GM23338 (cell line): ENCODE measurements around the gene RASSF10. TPM values are rescaled to one million over a fixed set of nuclear protein-coding genes. Genes with fewer than 3 reads are reported as not detected.

Experiments used
- ATAC-seq: fragments of 200-7000 bp; cut with Tn5 transposase; 3 replicates; pipeline ENCODE4 v1.9.1; 2020
- DNase-seq: peaks from one replicate; pipeline ENCODE4 v3.0.0-alpha.2; 2015; ENCODE audit warnings: low spot score
- H2AFZ ChIP-seq: fragments of 200-600 bp; sonication (generic); 2 replicates; pipeline ENCODE4 v1.8.0; 2016; ENCODE audit warnings: antibody characterized with exemption, mild to moderate bottlenecking, moderate library complexity
- H3F3A ChIP-seq: fragments of 200-600 bp; sonication (generic); replicated peaks from 2 replicates; pipeline ENCODE4 v1.8.0; 2017; ENCODE audit warnings: antibody characterized with exemption, mixed run types, low read depth
- H3K27ac ChIP-seq: fragments of 200-600 bp; sonication (generic); 2 replicates; pipeline ENCODE4 v1.6.1; 2016; ENCODE audit warnings: low read depth
- H3K27me3 ChIP-seq: fragments of 200-600 bp; sonication (generic); 2 replicates; pipeline ENCODE4 v1.8.0; 2016; ENCODE audit warnings: mild to moderate bottlenecking, mixed run types, moderate library complexity; ENCODE audit not compliant: insufficient read depth
- H3K36me3 ChIP-seq: fragments of 200-600 bp; sonication (generic); 2 replicates; pipeline ENCODE4 v1.8.0; 2016; ENCODE audit warnings: mild to moderate bottlenecking; ENCODE audit not compliant: insufficient read depth
- H3K4me1 ChIP-seq: fragments of 200-600 bp; sonication (generic); 2 replicates; pipeline ENCODE4 v1.8.0; 2016; ENCODE audit warnings: mild to moderate bottlenecking, moderate library complexity; ENCODE audit not compliant: insufficient read depth
- H3K4me2 ChIP-seq: fragments of 200-600 bp; sonication (generic); 2 replicates; pipeline ENCODE4 v1.7.1; 2017; ENCODE audit warnings: mixed run types
- H3K4me3 ChIP-seq: fragments of 200-600 bp; sonication (generic); 2 replicates; pipeline ENCODE4 v1.6.1; 2016; ENCODE audit warnings: mixed run types
- H3K79me2 ChIP-seq: fragments of 200-600 bp; sonication (generic); replicated peaks from 2 replicates; pipeline ENCODE4 v1.8.0; 2017; ENCODE audit warnings: mild to moderate bottlenecking; ENCODE audit not compliant: insufficient read depth
- H3K9me2 ChIP-seq: fragments of 200-600 bp; sonication (generic); 2 replicates; pipeline ENCODE4 v1.8.0; 2017; ENCODE audit not compliant: insufficient read depth
- H4K20me1 ChIP-seq: fragments of 200-600 bp; sonication (generic); replicated peaks from 2 replicates; pipeline ENCODE4 v1.8.0; 2017; ENCODE audit warnings: mild to moderate bottlenecking; ENCODE audit not compliant: insufficient read depth
- H3K27ac Mint-ChIP-seq: 2 replicates; pipeline ENCODE4 v1.8.0; 2020; ENCODE audit warnings: inconsistent platforms, mild to moderate bottlenecking, moderate library complexity, mixed read lengths
- H3K27me3 Mint-ChIP-seq: 3 replicates; pipeline ENCODE4 v1.8.0; 2022; ENCODE audit warnings: low read depth, mild to moderate bottlenecking, moderate library complexity, mixed read lengths, inconsistent platforms; ENCODE audit not compliant: insufficient read depth, poor library complexity
- H3K36me3 Mint-ChIP-seq: 3 replicates; pipeline ENCODE4 v1.8.0; 2021; ENCODE audit warnings: low read depth, mild to moderate bottlenecking, inconsistent platforms, moderate library complexity, mixed read lengths
- H3K4me1 Mint-ChIP-seq: 3 replicates; pipeline ENCODE4 v1.8.0; 2020; ENCODE audit warnings: mild to moderate bottlenecking, inconsistent platforms, mixed read lengths
- H3K4me3 Mint-ChIP-seq: 3 replicates; pipeline ENCODE4 v1.8.0; 2021; ENCODE audit warnings: moderate library complexity, mild to moderate bottlenecking, inconsistent platforms, mixed read lengths
- H3K9me3 Mint-ChIP-seq: 3 replicates; pipeline ENCODE4 v1.8.0; 2020; ENCODE audit warnings: moderate library complexity, mild to moderate bottlenecking, inconsistent platforms, mixed read lengths
- CREB1 ChIP-seq: fragments of 250-450 bp; sonication (Bioruptor Pico); IDR thresholded peaks from 2 replicates; pipeline ENCODE4 v1.5.0; 2020; ENCODE audit warnings: low read depth, mild to moderate bottlenecking, moderate library complexity
- ETS1 ChIP-seq: IDR thresholded peaks from 2 replicates; pipeline ENCODE4 v1.6.1; 2016; ENCODE audit warnings: antibody characterized with exemption
- EZH2 ChIP-seq: fragments of 200-600 bp; sonication (generic); IDR thresholded peaks from one replicate; pipeline ENCODE4 v1.8.0; 2017; ENCODE audit warnings: antibody characterized with exemption, mild to moderate bottlenecking, low read depth; ENCODE audit not compliant: unreplicated experiment
- EZH2phosphoT487 ChIP-seq: fragments of 200-600 bp; sonication (generic); IDR thresholded peaks from one replicate; pipeline ENCODE4 v1.8.1; 2018; ENCODE audit warnings: antibody characterized with exemption; ENCODE audit not compliant: unreplicated experiment
- JUNB ChIP-seq: IDR thresholded peaks from one replicate; pipeline ENCODE4 v1.6.1; 2016; ENCODE audit warnings: antibody characterized with exemption; ENCODE audit not compliant: unreplicated experiment
- NANOG ChIP-seq: IDR thresholded peaks from 2 replicates; pipeline ENCODE4 v1.6.1; 2016; ENCODE audit warnings: antibody characterized with exemption, borderline replicate concordance
- POLR2AphosphoS5 ChIP-seq: IDR thresholded peaks from 2 replicates; pipeline ENCODE4 v1.6.1; 2016; ENCODE audit warnings: antibody characterized with exemption, low read depth
- STAT1 ChIP-seq: IDR thresholded peaks from one replicate; pipeline ENCODE4 v1.6.1; 2016; ENCODE audit warnings: antibody characterized with exemption; ENCODE audit not compliant: unreplicated experiment
- ZNF114 ChIP-seq: fragments of 250-450 bp; sonication (Bioruptor Pico); IDR thresholded peaks from 2 replicates; pipeline ENCODE4 v1.5.0; 2020; ENCODE audit warnings: mild to moderate bottlenecking, moderate library complexity
- ZNF331 ChIP-seq: fragments of 250-450 bp; sonication (Bioruptor Pico); IDR thresholded peaks from 2 replicates; pipeline ENCODE4 v1.5.0; 2020; ENCODE audit warnings: low read depth, mild to moderate bottlenecking, moderate library complexity
- ZNF462 ChIP-seq: fragments of 250-450 bp; sonication (Bioruptor Pico); IDR thresholded peaks from 2 replicates; pipeline ENCODE4 v1.5.0; 2020; ENCODE audit warnings: mild to moderate bottlenecking, moderate library complexity
- polyA plus RNA-seq: library from polyadenylated mRNA; unstranded; fragments of >200 nt; fragmentation: Nextera tagmentation; extraction: Ambion mirVana; gene quantifications from 2 replicates; pipeline ENCODE4 v1.2.1, GENCODE V29; 2016
- total RNA-seq: library from RNA; depleted of rRNA; stranded (reverse); fragments of >200 nt; shearing (Covaris generic); gene quantifications from 2 replicates; pipeline ENCODE4 v1.2.3, GENCODE V29; 2014
- TF ChIP-seq, protein P1 (sequence below), 2 experiments: fragments of 200-600 bp in 1 of 2; sonication (generic) in 1 of 2; conservative IDR thresholded peaks; 2 replicates each; pipeline versions ENCODE4 v1.5.1 to v1.6.1; 2016 to 2017; ENCODE audit warnings: antibody characterized with exemption in 2 of 2, low read depth in 2 of 2, mild to moderate bottlenecking in 2 of 2, moderate library complexity in 1 of 2
- TF ChIP-seq, protein P2 (sequence below): IDR thresholded peaks from one replicate; pipeline ENCODE4 v1.6.1; 2018; ENCODE audit warnings: antibody characterized with exemption; ENCODE audit not compliant: unreplicated experiment

Gene RASSF10
- total and polyA plus RNA-seq, 2 experiments from 2014 or later: 0.13 to 1.8 TPM

GRCh38 chr11:13029872-13030271 is 20.8 kb downstream of the RASSF10 start:
- no peak for DNase-seq
- Histone ChIP-seq H3K27ac (no peak overlapping the region), H3F3A (no peaks in the 10 kb centered on the region), H3K4me1 (no peaks in the 10 kb centered on the region), H3K79me2 (no peaks in the 10 kb centered on the region), H3K4me3 (no peak overlapping the region), H3K4me2 (no peak overlapping the region), H3K9me2 (no peaks in the 10 kb centered on the region; the same call in 1 of the 2 replicates), H2AFZ (no peak overlapping the region), H4K20me1 (no peaks in the 10 kb centered on the region), H3K36me3 (no peaks in the 10 kb centered on the region), H3K27me3 (no peaks in the 10 kb centered on the region)
- ATAC-seq: no peak
- Mint-ChIP-seq H3K27me3 (no peaks in the 10 kb centered on the region), H3K36me3 (no peaks in the 10 kb centered on the region), H3K27ac (no peak overlapping the region), H3K4me1 (no peaks in the 10 kb centered on the region), H3K9me3 (no peaks in the 10 kb centered on the region), H3K4me3 (no peak overlapping the region)
- TF ChIP-seq, protein P1, sequence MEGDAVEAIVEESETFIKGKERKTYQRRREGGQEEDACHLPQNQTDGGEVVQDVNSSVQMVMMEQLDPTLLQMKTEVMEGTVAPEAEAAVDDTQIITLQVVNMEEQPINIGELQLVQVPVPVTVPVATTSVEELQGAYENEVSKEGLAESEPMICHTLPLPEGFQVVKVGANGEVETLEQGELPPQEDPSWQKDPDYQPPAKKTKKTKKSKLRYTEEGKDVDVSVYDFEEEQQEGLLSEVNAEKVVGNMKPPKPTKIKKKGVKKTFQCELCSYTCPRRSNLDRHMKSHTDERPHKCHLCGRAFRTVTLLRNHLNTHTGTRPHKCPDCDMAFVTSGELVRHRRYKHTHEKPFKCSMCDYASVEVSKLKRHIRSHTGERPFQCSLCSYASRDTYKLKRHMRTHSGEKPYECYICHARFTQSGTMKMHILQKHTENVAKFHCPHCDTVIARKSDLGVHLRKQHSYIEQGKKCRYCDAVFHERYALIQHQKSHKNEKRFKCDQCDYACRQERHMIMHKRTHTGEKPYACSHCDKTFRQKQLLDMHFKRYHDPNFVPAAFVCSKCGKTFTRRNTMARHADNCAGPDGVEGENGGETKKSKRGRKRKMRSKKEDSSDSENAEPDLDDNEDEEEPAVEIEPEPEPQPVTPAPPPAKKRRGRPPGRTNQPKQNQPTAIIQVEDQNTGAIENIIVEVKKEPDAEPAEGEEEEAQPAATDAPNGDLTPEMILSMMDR (conservative IDR thresholded peaks at IDR 0.05; ENCODE audit: low read depth in 2 of 2): no peak
- TF ChIP-seq ZNF114 (CRISPR knock-in tag): no peak
- no peak for TF ChIP-seq EZH2
- TF ChIP-seq CREB1: no peak
- TF ChIP-seq NANOG: no peak
- no peak for TF ChIP-seq ZNF462 (CRISPR knock-in tag)
- no peak for TF ChIP-seq ETS1
- TF ChIP-seq, protein P2, sequence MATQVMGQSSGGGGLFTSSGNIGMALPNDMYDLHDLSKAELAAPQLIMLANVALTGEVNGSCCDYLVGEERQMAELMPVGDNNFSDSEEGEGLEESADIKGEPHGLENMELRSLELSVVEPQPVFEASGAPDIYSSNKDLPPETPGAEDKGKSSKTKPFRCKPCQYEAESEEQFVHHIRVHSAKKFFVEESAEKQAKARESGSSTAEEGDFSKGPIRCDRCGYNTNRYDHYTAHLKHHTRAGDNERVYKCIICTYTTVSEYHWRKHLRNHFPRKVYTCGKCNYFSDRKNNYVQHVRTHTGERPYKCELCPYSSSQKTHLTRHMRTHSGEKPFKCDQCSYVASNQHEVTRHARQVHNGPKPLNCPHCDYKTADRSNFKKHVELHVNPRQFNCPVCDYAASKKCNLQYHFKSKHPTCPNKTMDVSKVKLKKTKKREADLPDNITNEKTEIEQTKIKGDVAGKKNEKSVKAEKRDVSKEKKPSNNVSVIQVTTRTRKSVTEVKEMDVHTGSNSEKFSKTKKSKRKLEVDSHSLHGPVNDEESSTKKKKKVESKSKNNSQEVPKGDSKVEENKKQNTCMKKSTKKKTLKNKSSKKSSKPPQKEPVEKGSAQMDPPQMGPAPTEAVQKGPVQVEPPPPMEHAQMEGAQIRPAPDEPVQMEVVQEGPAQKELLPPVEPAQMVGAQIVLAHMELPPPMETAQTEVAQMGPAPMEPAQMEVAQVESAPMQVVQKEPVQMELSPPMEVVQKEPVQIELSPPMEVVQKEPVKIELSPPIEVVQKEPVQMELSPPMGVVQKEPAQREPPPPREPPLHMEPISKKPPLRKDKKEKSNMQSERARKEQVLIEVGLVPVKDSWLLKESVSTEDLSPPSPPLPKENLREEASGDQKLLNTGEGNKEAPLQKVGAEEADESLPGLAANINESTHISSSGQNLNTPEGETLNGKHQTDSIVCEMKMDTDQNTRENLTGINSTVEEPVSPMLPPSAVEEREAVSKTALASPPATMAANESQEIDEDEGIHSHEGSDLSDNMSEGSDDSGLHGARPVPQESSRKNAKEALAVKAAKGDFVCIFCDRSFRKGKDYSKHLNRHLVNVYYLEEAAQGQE: no peak
- no peak for TF ChIP-seq POLR2AphosphoS5
- no peak for TF ChIP-seq STAT1
- no peak for TF ChIP-seq EZH2phosphoT487
- TF ChIP-seq ZNF331 (CRISPR knock-in tag): no peak
- TF ChIP-seq JUNB: no peak
